ENCODE results near the gene KRTAP12-1.
"Not testable (repeated sequence)": the region's sequence is repeated elsewhere in the genome, so short reads cannot be mapped to it uniquely, and the experiment has no call there.

The KRTAP12-1 gene

GRCh38 chr21:44644878-44645277 is 37.1 kb downstream of the KRTAP12-1 start:
- DNase-seq (ENCODE audit: low spot score) = no peak

DNA sequence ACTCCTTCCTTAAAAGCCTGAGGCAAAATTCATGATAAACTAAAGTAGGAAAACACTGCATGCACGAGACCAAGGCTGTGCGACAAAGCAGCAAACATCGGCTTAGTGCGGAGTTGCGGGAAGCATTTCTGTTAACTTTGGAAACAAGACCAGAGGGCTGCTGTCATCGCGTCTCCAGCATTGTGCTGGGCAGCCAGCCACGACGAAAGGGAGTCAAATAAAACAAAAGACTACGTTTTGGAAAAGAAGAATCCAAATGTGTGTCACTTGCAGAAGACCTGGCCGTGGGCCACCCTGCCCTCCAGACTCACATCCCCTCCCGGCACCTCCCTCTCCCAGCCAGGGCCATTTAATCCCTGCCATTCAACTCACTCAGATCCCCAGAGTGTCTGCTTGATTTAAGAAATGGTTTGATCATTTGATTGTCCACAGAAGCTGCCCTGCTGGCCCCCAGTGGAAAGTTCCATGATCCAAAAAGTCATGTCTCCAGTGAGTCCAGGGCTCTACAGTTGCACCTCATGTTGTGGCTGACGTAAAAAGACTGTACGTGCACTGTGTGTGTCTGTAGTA is 38.1 kb downstream of the KRTAP12-1 start:
- DNase-seq (ENCODE audit: low spot score) = no peak

- no peak for DNase-seq (ENCODE audit: low spot score)
These were observed 41.2 kb downstream of the KRTAP12-1 start for GRCh38 chr21:44640761-44641160.

DNA sequence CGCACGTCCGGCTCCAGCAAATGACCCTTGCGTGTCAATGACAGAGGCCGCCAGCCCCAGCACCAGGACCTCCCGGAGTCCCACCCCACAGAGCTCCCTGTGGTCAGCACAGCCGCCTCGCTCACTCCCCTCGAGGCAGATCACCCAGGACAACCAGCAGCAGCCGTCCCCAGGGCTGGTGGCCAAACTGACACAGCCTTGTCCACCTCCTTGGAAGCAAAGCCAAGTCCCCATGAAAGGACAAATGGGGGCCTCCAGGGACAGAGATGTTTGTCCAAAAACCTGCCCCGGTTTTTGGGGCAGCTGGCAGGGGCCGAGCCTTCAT is 42.7 kb downstream of the KRTAP12-1 start:
- no peak for DNase-seq (ENCODE audit: low spot score)

DNA sequence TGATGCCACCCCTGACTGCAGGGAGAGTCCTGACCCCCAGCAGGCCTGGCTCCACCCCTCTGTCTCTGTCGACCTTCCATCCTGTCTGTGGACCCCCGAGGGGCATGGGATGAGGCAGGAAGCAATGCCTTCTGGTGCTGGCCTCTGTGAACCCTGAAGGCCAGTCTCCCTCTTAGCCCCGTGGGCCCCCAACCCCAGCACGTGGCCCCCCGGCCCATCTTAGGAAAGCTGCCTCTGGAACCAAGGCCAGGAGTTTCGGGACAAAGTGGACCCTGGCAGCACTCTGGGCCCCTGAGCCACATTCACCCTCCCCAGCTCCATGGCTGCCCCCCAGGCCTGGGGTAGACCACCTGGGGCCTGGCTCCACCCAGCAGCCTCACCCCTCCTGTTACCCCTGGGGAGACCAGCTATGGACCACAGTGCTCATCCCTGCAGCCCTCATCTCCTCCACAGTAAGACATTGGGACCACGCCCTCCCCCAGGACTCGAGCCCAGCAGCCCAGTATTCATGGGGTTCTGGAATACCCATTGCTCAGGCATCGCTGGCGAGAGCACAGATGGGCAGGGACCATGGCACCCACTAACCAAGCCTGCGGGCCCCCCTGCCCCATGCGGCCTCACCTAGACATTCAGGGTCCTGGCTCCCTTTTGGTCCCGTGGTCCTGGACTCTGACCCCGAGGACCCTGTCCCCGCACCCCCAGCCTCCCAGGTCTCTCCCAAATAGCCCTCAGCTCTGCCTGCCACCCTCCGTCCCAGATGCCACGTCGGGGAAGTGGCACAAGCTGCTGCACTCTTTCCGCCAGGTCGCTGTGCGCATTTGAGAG is 43.2 kb downstream of the KRTAP12-1 start:
- DNase-seq (ENCODE audit: low spot score) = not testable (repeated sequence)

- DNase-seq (ENCODE audit: low spot score) = not testable (repeated sequence)
These were observed 44.1 kb downstream of the KRTAP12-1 start for GRCh38 chr21:44637851-44638348.

- peak; percentile 18 for DNase-seq (ENCODE audit: low spot score)
These were observed 44.7 kb downstream of the KRTAP12-1 start, which contains the start of gene KRTAP10-10 for GRCh38 chr21:44637018-44637850. Gene KRTAP10-10 (plus strand): TSS chr21:44637356. CDS start chr21:44637418, 62 bp downstream.

DNA sequence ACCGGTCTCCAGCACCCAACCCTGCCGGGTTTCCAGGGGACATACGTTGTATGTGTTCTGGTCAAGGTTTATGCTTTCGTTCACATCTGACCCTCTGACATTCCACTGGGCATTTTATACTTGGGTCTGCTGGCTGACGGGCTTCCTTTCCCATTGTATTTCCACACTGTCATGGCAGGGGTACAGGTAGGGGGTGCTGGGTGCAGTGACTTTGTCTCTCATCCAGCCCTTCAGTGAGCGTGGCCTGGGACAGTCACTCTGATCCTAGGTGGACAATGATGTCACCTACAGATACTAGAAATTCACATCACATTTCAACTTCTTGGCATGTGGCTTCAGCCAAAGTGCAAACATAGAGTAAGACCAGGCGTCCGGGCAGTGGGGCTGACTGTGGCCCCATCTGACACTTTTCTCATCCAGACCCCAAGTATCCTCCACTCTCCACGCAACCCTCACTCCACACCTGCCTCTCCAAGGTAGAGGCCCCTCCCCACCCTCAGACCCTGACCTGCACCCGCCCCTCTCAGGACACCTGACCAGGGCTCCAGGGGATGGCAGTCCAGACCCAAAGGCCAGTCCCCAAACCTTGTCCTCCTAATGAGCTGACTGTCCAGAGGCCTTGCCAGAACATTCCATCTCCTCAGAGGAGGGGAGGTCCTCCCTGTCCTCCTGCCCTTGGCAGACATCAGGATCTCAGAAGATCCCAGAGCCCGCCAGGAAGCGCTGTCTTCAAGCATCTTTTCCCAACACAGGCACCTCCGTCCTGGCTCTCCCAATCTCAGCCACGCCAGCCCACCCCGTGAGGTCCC is 45.5 kb downstream of the KRTAP12-1 start:
- DNase-seq (ENCODE audit: low spot score) = no peak

DNA sequence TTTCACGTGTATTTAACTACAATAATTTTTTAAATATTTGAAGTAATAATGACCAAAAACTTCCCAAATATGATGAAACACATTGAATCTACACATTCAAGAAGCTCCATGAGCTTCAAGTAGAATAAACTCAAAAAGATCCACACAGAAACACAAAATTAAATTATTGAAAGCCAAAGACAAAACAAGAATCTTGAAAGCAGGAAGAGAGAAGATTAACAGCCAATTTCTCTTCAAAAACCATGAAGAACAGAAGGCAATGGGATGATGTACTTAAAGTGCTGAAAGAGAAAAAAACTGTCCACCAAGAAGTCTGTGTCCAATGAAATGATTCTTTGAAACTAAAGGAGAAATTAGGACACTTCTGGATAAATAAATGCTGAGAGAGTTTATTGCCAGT is 49.9 kb downstream of the KRTAP12-1 start:
- no peak for DNase-seq (ENCODE audit: low spot score)
